Neural cell (in vitro differentiated cells): ENCODE results near the gene WDR20.

Experiments
- RAD21 ChIP-seq: fragments of 450-650 bp; conservative IDR thresholded peaks from 2 replicates; pipeline ENCODE4 v1.6.1; 2014; ENCODE audit warnings: antibody characterized with exemption, mild to moderate bottlenecking, moderate library complexity
- TF ChIP-seq, protein P1 (sequence below): fragments of 450-650 bp; IDR thresholded peaks from 2 replicates; pipeline ENCODE4 v1.5.1; 2014; ENCODE audit warnings: antibody characterized with exemption, mild to moderate bottlenecking, moderate library complexity; ENCODE audit not compliant: poor library complexity, severe bottlenecking
- TF ChIP-seq, protein P2 (sequence below): IDR thresholded peaks from 2 replicates; pipeline ENCODE4 v1.6.1; 2012; ENCODE audit warnings: borderline replicate concordance

DNA sequence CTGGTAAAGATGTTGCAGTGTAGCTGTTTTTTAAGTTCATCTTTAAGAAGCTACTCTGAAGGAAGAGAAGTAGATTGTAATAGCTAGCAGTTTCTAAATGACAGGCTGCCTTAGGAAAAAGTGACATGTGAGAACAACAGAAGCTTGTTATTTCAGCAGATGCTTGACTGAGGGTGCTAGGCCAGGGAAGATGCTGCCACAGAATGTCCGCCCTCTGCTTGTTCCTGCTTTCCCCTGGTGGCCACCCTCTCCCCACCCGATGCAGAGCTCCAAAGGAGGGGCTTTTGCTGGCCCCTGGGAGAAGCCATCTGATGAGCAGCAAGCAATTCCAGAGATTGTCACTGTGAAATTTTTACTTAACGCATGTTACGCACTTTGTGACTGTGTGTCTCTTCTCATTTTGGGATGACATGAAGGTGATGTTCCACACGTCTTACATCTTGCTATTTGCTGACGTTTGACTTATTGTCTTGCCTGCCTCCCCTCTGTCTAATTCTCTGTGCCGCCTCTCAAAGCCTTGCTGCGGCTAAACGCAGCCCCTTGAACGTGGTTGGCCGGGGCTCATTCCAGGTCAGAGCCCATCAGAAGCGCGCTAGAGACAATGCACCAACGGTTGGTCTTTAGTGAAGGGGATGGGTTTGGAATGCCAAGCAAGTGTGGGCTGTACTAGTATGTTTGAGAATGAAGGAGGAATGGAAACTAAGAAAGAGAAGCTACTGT is 44.8 kb downstream of the WDR20 start:
- TF ChIP-seq, protein P1, sequence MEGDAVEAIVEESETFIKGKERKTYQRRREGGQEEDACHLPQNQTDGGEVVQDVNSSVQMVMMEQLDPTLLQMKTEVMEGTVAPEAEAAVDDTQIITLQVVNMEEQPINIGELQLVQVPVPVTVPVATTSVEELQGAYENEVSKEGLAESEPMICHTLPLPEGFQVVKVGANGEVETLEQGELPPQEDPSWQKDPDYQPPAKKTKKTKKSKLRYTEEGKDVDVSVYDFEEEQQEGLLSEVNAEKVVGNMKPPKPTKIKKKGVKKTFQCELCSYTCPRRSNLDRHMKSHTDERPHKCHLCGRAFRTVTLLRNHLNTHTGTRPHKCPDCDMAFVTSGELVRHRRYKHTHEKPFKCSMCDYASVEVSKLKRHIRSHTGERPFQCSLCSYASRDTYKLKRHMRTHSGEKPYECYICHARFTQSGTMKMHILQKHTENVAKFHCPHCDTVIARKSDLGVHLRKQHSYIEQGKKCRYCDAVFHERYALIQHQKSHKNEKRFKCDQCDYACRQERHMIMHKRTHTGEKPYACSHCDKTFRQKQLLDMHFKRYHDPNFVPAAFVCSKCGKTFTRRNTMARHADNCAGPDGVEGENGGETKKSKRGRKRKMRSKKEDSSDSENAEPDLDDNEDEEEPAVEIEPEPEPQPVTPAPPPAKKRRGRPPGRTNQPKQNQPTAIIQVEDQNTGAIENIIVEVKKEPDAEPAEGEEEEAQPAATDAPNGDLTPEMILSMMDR = peak; percentile 35
- TF ChIP-seq, protein P2, sequence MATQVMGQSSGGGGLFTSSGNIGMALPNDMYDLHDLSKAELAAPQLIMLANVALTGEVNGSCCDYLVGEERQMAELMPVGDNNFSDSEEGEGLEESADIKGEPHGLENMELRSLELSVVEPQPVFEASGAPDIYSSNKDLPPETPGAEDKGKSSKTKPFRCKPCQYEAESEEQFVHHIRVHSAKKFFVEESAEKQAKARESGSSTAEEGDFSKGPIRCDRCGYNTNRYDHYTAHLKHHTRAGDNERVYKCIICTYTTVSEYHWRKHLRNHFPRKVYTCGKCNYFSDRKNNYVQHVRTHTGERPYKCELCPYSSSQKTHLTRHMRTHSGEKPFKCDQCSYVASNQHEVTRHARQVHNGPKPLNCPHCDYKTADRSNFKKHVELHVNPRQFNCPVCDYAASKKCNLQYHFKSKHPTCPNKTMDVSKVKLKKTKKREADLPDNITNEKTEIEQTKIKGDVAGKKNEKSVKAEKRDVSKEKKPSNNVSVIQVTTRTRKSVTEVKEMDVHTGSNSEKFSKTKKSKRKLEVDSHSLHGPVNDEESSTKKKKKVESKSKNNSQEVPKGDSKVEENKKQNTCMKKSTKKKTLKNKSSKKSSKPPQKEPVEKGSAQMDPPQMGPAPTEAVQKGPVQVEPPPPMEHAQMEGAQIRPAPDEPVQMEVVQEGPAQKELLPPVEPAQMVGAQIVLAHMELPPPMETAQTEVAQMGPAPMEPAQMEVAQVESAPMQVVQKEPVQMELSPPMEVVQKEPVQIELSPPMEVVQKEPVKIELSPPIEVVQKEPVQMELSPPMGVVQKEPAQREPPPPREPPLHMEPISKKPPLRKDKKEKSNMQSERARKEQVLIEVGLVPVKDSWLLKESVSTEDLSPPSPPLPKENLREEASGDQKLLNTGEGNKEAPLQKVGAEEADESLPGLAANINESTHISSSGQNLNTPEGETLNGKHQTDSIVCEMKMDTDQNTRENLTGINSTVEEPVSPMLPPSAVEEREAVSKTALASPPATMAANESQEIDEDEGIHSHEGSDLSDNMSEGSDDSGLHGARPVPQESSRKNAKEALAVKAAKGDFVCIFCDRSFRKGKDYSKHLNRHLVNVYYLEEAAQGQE = peak; percentile 16
- peak; percentile 34 for TF ChIP-seq RAD21
